OCI-LY1 (cell line): ENCODE data around the gene FPR2.

Experiments
- EZH2 ChIP-seq: fragments of 200-600 bp; sonication (generic), shearing (Covaris generic); IDR thresholded peaks from 2 replicates; pipeline ENCODE4 v1.8.0; 2017; ENCODE audit warnings: borderline replicate concordance, mixed run types, mild to moderate bottlenecking, antibody characterized with exemption, low read length, moderate library complexity, mixed read lengths
- TF ChIP-seq, protein P1 (sequence below): fragments of 200-600 bp; sonication (generic), shearing (Covaris generic); IDR thresholded peaks from 2 replicates; pipeline ENCODE4 v1.5.1; 2017; ENCODE audit warnings: mild to moderate bottlenecking, antibody characterized with exemption, low read length, moderate library complexity, mixed read lengths

DNA sequence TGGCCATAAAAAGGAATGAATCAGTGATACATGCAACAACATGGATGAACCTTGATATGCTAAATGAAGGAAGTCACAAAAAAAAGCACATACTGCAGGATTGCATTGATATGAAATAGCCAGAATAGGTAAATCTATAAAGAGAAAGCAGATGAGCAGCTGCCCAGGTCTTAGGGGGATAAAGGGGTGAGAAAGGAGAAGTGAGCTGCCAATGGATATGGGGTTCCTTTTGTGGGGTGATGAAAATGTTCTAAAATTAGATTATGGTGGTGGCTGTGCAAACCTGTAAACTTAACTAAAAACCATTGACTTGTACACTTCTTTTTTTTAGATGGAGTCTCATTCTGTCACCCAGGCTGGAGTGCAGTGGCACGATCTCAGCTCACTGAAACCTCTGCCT lies 49.3 kb upstream of the FPR2 start:
- no peak for TF ChIP-seq EZH2
- TF ChIP-seq, protein P1, sequence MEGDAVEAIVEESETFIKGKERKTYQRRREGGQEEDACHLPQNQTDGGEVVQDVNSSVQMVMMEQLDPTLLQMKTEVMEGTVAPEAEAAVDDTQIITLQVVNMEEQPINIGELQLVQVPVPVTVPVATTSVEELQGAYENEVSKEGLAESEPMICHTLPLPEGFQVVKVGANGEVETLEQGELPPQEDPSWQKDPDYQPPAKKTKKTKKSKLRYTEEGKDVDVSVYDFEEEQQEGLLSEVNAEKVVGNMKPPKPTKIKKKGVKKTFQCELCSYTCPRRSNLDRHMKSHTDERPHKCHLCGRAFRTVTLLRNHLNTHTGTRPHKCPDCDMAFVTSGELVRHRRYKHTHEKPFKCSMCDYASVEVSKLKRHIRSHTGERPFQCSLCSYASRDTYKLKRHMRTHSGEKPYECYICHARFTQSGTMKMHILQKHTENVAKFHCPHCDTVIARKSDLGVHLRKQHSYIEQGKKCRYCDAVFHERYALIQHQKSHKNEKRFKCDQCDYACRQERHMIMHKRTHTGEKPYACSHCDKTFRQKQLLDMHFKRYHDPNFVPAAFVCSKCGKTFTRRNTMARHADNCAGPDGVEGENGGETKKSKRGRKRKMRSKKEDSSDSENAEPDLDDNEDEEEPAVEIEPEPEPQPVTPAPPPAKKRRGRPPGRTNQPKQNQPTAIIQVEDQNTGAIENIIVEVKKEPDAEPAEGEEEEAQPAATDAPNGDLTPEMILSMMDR: no peak
